ENCODE results near the gene ANHX.

DNA sequence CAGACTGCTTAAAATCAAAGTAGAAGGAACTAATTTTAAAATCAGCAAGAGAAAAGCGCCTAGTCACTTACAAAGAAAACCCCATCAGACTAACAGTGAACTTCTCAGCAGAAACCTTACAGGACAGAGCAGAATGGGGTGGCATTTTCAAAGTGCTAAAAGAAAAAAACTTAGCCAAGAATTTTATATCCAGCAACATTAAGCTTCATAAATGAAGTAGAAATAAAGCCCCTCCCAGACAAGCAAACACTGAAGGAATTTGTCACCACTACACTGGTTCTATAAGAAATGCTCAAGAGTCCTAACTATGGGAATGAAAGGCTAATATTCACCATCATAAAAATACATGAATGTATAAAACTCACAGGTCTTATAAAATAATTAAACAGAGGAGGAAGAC, 60.8 kb downstream of the ANHX start:
- TF ChIP-seq, protein P1, sequence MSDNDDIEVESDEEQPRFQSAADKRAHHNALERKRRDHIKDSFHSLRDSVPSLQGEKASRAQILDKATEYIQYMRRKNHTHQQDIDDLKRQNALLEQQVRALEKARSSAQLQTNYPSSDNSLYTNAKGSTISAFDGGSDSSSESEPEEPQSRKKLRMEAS (IDR thresholded peaks at IDR 0.05) = no peak
- TF ChIP-seq TAF1 (IDR thresholded peaks at IDR 0.05; ENCODE audit: low read depth) = no peak
- TF ChIP-seq NFIC (IDR thresholded peaks at IDR 0.05) = no peak
- no peak for TF ChIP-seq CREB1 (IDR thresholded peaks at IDR 0.05; ENCODE audit: low read depth)
- no peak for TF ChIP-seq CEBPB (IDR thresholded peaks at IDR 0.05)
- TF ChIP-seq FOXM1 (IDR thresholded peaks at IDR 0.05; ENCODE audit: borderline replicate concordance, low read depth) = no peak
- no peak for TF ChIP-seq TCF12 (IDR thresholded peaks at IDR 0.05; ENCODE audit: low read depth)
- TF ChIP-seq RAD21 (IDR thresholded peaks at IDR 0.05; ENCODE audit: low read depth) = no peak
- no peak for TF ChIP-seq TEAD4 (IDR thresholded peaks at IDR 0.05)
- no peak for TF ChIP-seq EP300 (IDR thresholded peaks at IDR 0.05; ENCODE audit: borderline replicate concordance)
- TF ChIP-seq REST (IDR thresholded peaks at IDR 0.05; ENCODE audit: low read depth) = no peak
- no peak for TF ChIP-seq YY1 (IDR thresholded peaks at IDR 0.05; ENCODE audit: low read depth)
- TF ChIP-seq, protein P2, sequence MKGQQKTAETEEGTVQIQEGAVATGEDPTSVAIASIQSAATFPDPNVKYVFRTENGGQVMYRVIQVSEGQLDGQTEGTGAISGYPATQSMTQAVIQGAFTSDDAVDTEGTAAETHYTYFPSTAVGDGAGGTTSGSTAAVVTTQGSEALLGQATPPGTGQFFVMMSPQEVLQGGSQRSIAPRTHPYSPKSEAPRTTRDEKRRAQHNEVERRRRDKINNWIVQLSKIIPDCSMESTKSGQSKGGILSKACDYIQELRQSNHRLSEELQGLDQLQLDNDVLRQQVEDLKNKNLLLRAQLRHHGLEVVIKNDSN (IDR thresholded peaks at IDR 0.05) = no peak

All from Ishikawa (cell line).